Measurements from ENCODE around the gene AIMP1.

DNA sequence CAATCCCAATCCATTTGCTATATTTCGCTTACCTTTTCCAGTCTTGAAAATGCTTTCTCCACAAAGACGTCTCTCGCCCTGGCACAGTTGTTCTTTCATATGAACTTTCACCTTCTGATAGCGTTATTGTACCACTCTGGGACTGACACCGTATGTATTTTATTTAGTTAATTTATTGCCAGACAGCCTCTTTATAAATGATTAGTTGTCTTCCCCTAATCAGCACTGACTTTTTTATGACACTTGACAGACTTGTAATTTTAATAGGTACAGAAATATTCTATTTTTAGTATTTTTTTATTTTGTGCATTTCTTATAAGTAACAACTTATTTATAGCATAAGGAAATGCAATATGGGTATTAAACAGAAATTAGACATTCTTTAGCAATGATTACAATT lies 52.3 kb downstream of the AIMP1 start, which contains the start of gene GIMD1:
- no peak for TF ChIP-seq CTCF (IDR thresholded peaks at IDR 0.05; ENCODE audit: low read depth, low read length, poor library complexity, severe bottlenecking)
- TF ChIP-seq EZH2phosphoT487 (IDR thresholded peaks at IDR 0.05; ENCODE audit: borderline replicate concordance, low read length), result no peak

All from DOHH2 (cell line).